Stimulated activated CD8-positive, alpha-beta memory T cell treated with anti-CD3 and anti-CD28 coated beads, Interleukin-15, amount 100 ng/mL, for 24 hours (primary cell): Measurements from ENCODE around the gene IKZF5.
A peak's percentile ranks its signal among the peaks of the same experiment; 100 is the strongest.

Experiments
- DNase-seq: peaks from one replicate; pipeline ENCODE4 v3.0.0-alpha.2; 2020; ENCODE audit warnings: low read depth

Gene IKZF5

GRCh38 chr10:122980209-122981065 lies 28.2 kb downstream of the IKZF5 start, which contains the start of gene PSTK:
Gene PSTK (plus strand): TSS chr10:122980401. CDS start chr10:122980480, 79 bp downstream.
- DNase-seq = peak; percentile 70

GRCh38 chr10:122974543-122975064 lies 34.0 kb downstream of the IKZF5 start:
- no peak for DNase-seq

GRCh38 chr10:122974023-122974422 lies 34.6 kb downstream of the IKZF5 start:
- DNase-seq = no peak

- DNase-seq = no peak
Measured at GRCh38 chr10:122968698-122969097, 39.9 kb downstream of the IKZF5 start.

GRCh38 chr10:122966879-122967278 lies 41.7 kb downstream of the IKZF5 start:
- DNase-seq = no peak

- DNase-seq = no peak
Measured at GRCh38 chr10:122962405-122962804, 46.2 kb downstream of the IKZF5 start.

GRCh38 chr10:122957474-122957873 lies 51.1 kb downstream of the IKZF5 start:
- no peak for DNase-seq

- DNase-seq = no peak
Measured at GRCh38 chr10:122955892-122956291, 52.7 kb downstream of the IKZF5 start.

- DNase-seq = no peak
Measured at GRCh38 chr10:122954731-122955050, 53.9 kb downstream of the IKZF5 start.

GRCh38 chr10:122953902-122954730 lies 54.5 kb downstream of the IKZF5 start, which contains the start of gene C10orf88:
Gene C10orf88 (minus strand): TSS chr10:122954227. CDS start chr10:122954178, 49 bp downstream.
- peak; percentile 93 for DNase-seq

- DNase-seq = no peak
Measured at GRCh38 chr10:122949296-122949695, 59.3 kb downstream of the IKZF5 start.
